Psoas muscle (tissue), 8 donors: Measurements from ENCODE around the gene DKKL1. TPM values are rescaled to one million over a fixed set of nuclear protein-coding genes. Genes with fewer than 3 reads are reported as not detected.
A peak's percentile ranks its signal among the peaks of the same experiment; 100 is the strongest.

Experiments
- ATAC-seq, 4 donors: fragments of 200-7000 bp; cut with Tn5 transposase; one replicate each; pipeline ENCODE4 v1.9.1; 2020; ENCODE audit warnings: moderate library complexity in 3 of 4, mild to moderate bottlenecking in 2 of 4
- DNase-seq, 2 donors: peaks; one replicate each; pipeline ENCODE4 v3.0.0-alpha.2; 2020
- H3K27ac ChIP-seq: fragments of 200-600 bp; one replicate; pipeline ENCODE4 v1.8.0; 2022
- H3K27me3 ChIP-seq, 3 donors: fragments of 200-600 bp in 1 of 3; one replicate each; pipeline versions ENCODE4 v1.6.1 to v1.8.0; 2013 to 2022; ENCODE audit warnings: low read length in 2 of 3, mild to moderate bottlenecking in 2 of 3, moderate library complexity in 1 of 3; ENCODE audit not compliant: insufficient read depth in 3 of 3
- H3K36me3 ChIP-seq, 2 donors: fragments of 200-600 bp in 1 of 2; one replicate each; pipeline versions ENCODE4 v1.6.1 to v1.8.0; 2013 to 2022; ENCODE audit warnings: low read depth in 1 of 2, mild to moderate bottlenecking in 1 of 2, moderate library complexity in 1 of 2; ENCODE audit not compliant: insufficient read depth in 1 of 2
- H3K4me1 ChIP-seq: fragments of 200-600 bp; one replicate; pipeline ENCODE4 v1.8.0; 2022
- H3K4me3 ChIP-seq: fragments of 200-600 bp; one replicate; pipeline ENCODE4 v1.8.0; 2022; ENCODE audit warnings: mild to moderate bottlenecking
- H3K9me3 ChIP-seq: fragments of 200-600 bp; one replicate; pipeline ENCODE4 v1.8.0; 2022
- CTCF ChIP-seq: fragments of 200-600 bp; IDR thresholded peaks from one replicate; pipeline ENCODE4 v1.8.0; 2022; ENCODE audit warnings: antibody characterized with exemption
- WGBS, 3 donors: extraction: QIAGEN DNeasy Blood & Tissue Kit; methylation state at CpG; one replicate each; pipeline versions ENCODE4 v1.1.6 to v1.1.7; 2013; 5-methylcytosine and 5-hydroxymethylcytosine counted together
- intact Hi-C, 2 donors: fragments of 100-400 bp; cut with DNase I; formaldehyde crosslinking; loops; one replicate each; pipeline versions ENCODE4 v1.11.0 to v1.14.2; 2022
- long read RNA-seq, 2 donors: library from polyadenylated mRNA; unstranded; transcript quantifications; one replicate each; pipeline ENCODE4 v2.0.0, GENCODE V29; 2021
- polyA plus RNA-seq, 3 donors: library from polyadenylated mRNA; stranded (reverse); fragments of 200-250 nt; gene quantifications; one replicate each; pipeline ENCODE4 v1.2.3, GENCODE V29; 2013
- total RNA-seq, 4 donors: library from RNA; stranded (reverse); fragmentation: NEBNext Ultra II Directional in 2 of 4; extraction: Animal tissue kit (Norgen Biotek cat#: 25700) in 2 of 4; gene quantifications; one replicate each; pipeline versions ENCODE4 v1.2.1 to v1.2.4, GENCODE V29; 2021 to 2023
- donor health status: healthy with polysubstance abuse.
- donor health status: DM: no; HTN: no; CAD: no; lungs with moderate emphysema.
- donor health status: Bipolar disorder and iron deficiency.
- donor health status: healthy.
- donor health status: DM: yes; HTN: yes; CAD: no.
- donor health status: DM: no; HTN: no; CAD: no.
- donor health status: DM: no; HTN: no; CAD: no.
- donor health status: DM: yes; HTN: yes; CAD: no.

The DKKL1 gene
- total RNA-seq: not detected
- polyA plus RNA-seq: under 1 TPM in 1 of 3 donors, not detected in 2; 0.06 TPM
- long read RNA-seq, donor 1: 0 reads
- long read RNA-seq, donor 2: 0 reads

GRCh38 chr19:49363268-49364082 is at the start of gene DKKL1:
Gene DKKL1, plus strand, starts transcription at chr19:49363877. Its CDS starts 122 bp downstream, at chr19:49363999.
- Histone ChIP-seq H3K9me3 (peaks cover under 1% of the 10 kb centered on the region), H3K27ac (peak within 1 kb of the TSS; percentile 79), H3K4me1 (peaks cover 4% of the 10 kb centered on the region), H3K36me3 (peaks cover 0 to 9% of the 10 kb centered on the region in 2 donors), H3K27me3 (no peaks in the 10 kb centered on the region), H3K4me3 (peak within 1 kb of the TSS; percentile 83)
- peak; percentile 92 to 94 (median 92) for ATAC-seq
- WGBS, 3 donors: 2% methylated on average over 46 of the region's 46 CpGs
- peak; percentile 99 for DNase-seq
- intact Hi-C loops: no loop called here
- TF ChIP-seq CTCF: no peak

GRCh38 chr19:49315111-49315510 is 48.6 kb upstream of the DKKL1 start:
- no peak for TF ChIP-seq CTCF
- Histone ChIP-seq H3K9me3 (peaks cover 3% of the 10 kb centered on the region), H3K4me1 (no peaks in the 10 kb centered on the region), H3K4me3 (no peak overlapping the region), H3K36me3 (peaks cover 0 to 4% of the 10 kb centered on the region in 2 donors), H3K27ac (no peak overlapping the region), H3K27me3 (no peaks in the 10 kb centered on the region)
- 39 to 47% (median 43%) methylated on average over 1 of the region's 1 CpG for WGBS, 3 donors
- DNase-seq: no peak
- intact Hi-C loops: no loop called here
- no peak for ATAC-seq

GRCh38 chr19:49316284-49316683 is 47.4 kb upstream of the DKKL1 start:
- H3K27me3 ChIP-seq: no peaks in the 10 kb centered on the region
- no peak for TF ChIP-seq CTCF
- no peak overlapping the region for H3K27ac ChIP-seq
- ATAC-seq (no peak), DNase-seq (no peak)
- intact Hi-C loops: no loop called here
- no peak overlapping the region for H3K4me3 ChIP-seq
- H3K4me1 ChIP-seq: no peaks in the 10 kb centered on the region
- no peaks in the 10 kb centered on the region for H3K36me3 ChIP-seq
- H3K9me3 ChIP-seq: peaks cover 10% of the 10 kb centered on the region

GRCh38 chr19:49318296-49318695 is 45.4 kb upstream of the DKKL1 start:
- H3K27ac ChIP-seq: no peak overlapping the region
- DNase-seq (no peak), ATAC-seq (no peak)
- H3K9me3 ChIP-seq: peaks cover 12% of the 10 kb centered on the region
- no peak overlapping the region for H3K4me3 ChIP-seq
- H3K4me1 ChIP-seq: no peaks in the 10 kb centered on the region
- no peaks in the 10 kb centered on the region for H3K36me3 ChIP-seq
- TF ChIP-seq CTCF: no peak
- H3K27me3 ChIP-seq: no peaks in the 10 kb centered on the region
- intact Hi-C loops: no loop called here
